ENCODE results near the gene MAOA. TPM values are rescaled to one million over a fixed set of nuclear protein-coding genes. Genes with fewer than 3 reads are reported as not detected.

Gene MAOA
- total RNA-seq, 2 donors from 2014 or later = 0.38 to 4.7 TPM

GRCh38 chrX:43679778-43680177 is 23.7 kb downstream of the MAOA start:
- Mint-ChIP-seq H3K9me3 (peaks cover 56% of the 10 kb centered on the region), H3K27ac (no peak overlapping the region)
- WGBS, 2 experiments (ENCODE audit: insufficient coverage in 1 of 2, insufficient read length in 1 of 2) = 93% methylated on average over 2 of the region's 2 CpGs; no CpG with 5 or more reads in 1 of the 2 experiments

GRCh38 chrX:43682726-43683125 is 26.6 kb downstream of the MAOA start:
- peaks cover 6% of the 10 kb centered on the region for H3K4me1 Mint-ChIP-seq
- H3K4me1 ChIP-seq (ENCODE audit: control insufficient read depth, insufficient read depth, low read length) = no peaks in the 10 kb centered on the region
- no peak overlapping the region for H3K27ac Mint-ChIP-seq
- no peaks in the 10 kb centered on the region for H3K27me3 Mint-ChIP-seq (ENCODE audit: insufficient read depth)
- H3K9ac ChIP-seq (ENCODE audit: extremely low read depth, low read length, poor library complexity, severe bottlenecking) = no peak overlapping the region
- no peaks in the 10 kb centered on the region for H3K36me3 ChIP-seq (ENCODE audit: control insufficient read depth, insufficient read depth, low read length)
- H3K27me3 ChIP-seq (ENCODE audit: control insufficient read depth, insufficient read depth, low read length, poor library complexity, severe bottlenecking) = no peaks in the 10 kb centered on the region
- no peak for TF ChIP-seq CTCF (conservative IDR thresholded peaks at IDR 0.05)
- H3K9me3 ChIP-seq (ENCODE audit: control insufficient read depth, low read length) = no peaks in the 10 kb centered on the region
- no peak overlapping the region for H3K4me3 Mint-ChIP-seq
- DNase-seq = no peak
- H3K4me3 ChIP-seq (ENCODE audit: low read length) = no peak overlapping the region
- no peak overlapping the region for H3K27ac ChIP-seq (ENCODE audit: low read depth, low read length)
- H3K9me3 Mint-ChIP-seq = peaks cover 37% of the 10 kb centered on the region
- no peaks in the 10 kb centered on the region for H3K36me3 Mint-ChIP-seq (ENCODE audit: low read depth)

More at GRCh38 chrX:43679778-43680177, 23.7 kb downstream of the MAOA start:
- H3K27ac ChIP-seq (ENCODE audit: low read depth, low read length) = no peak overlapping the region
- H3K9ac ChIP-seq (ENCODE audit: extremely low read depth, low read length, poor library complexity, severe bottlenecking) = no peak overlapping the region
- Mint-ChIP-seq H3K27me3 (ENCODE audit: insufficient read depth) (no peaks in the 10 kb centered on the region), H3K36me3 (ENCODE audit: low read depth) (peaks cover 4% of the 10 kb centered on the region), H3K4me3 (no peak overlapping the region), H3K4me1 (peaks cover 2% of the 10 kb centered on the region)
- H3K4me1 ChIP-seq (ENCODE audit: control insufficient read depth, insufficient read depth, low read length) = no peaks in the 10 kb centered on the region
- H3K9me3 ChIP-seq (ENCODE audit: control insufficient read depth, low read length) = no peaks in the 10 kb centered on the region
- H3K36me3 ChIP-seq (ENCODE audit: control insufficient read depth, insufficient read depth, low read length) = no peaks in the 10 kb centered on the region
- H3K27me3 ChIP-seq (ENCODE audit: control insufficient read depth, insufficient read depth, low read length, poor library complexity, severe bottlenecking) = no peaks in the 10 kb centered on the region
- no peak overlapping the region for H3K4me3 ChIP-seq (ENCODE audit: low read length)
- no peak for TF ChIP-seq CTCF (conservative IDR thresholded peaks at IDR 0.05)
- DNase-seq = no peak

GRCh38 chrX:43685221-43685620 is 29.1 kb downstream of the MAOA start:
- Mint-ChIP-seq H3K4me1 (peaks cover 8% of the 10 kb centered on the region), H3K27ac (no peak overlapping the region), H3K4me3 (no peak overlapping the region), H3K9me3 (peaks cover 38% of the 10 kb centered on the region), H3K36me3 (ENCODE audit: low read depth) (no peaks in the 10 kb centered on the region), H3K27me3 (ENCODE audit: insufficient read depth) (no peaks in the 10 kb centered on the region)
- H3K9ac ChIP-seq (ENCODE audit: extremely low read depth, low read length, poor library complexity, severe bottlenecking) = no peak overlapping the region
- TF ChIP-seq CTCF (conservative IDR thresholded peaks at IDR 0.05) = no peak
- no peak overlapping the region for H3K27ac ChIP-seq (ENCODE audit: low read depth, low read length)
- no peak for DNase-seq
- 97% methylated on average over 2 of the region's 2 CpGs; no CpG with 5 or more reads in 1 of the 2 experiments for WGBS, 2 experiments (ENCODE audit: insufficient coverage in 1 of 2, insufficient read length in 1 of 2)
- no peak overlapping the region for H3K4me3 ChIP-seq (ENCODE audit: low read length)
- no peaks in the 10 kb centered on the region for H3K36me3 ChIP-seq (ENCODE audit: control insufficient read depth, insufficient read depth, low read length)
- H3K9me3 ChIP-seq (ENCODE audit: control insufficient read depth, low read length) = no peaks in the 10 kb centered on the region
- no peaks in the 10 kb centered on the region for H3K27me3 ChIP-seq (ENCODE audit: control insufficient read depth, insufficient read depth, low read length, poor library complexity, severe bottlenecking)
- H3K4me1 ChIP-seq (ENCODE audit: control insufficient read depth, insufficient read depth, low read length) = no peaks in the 10 kb centered on the region

All from endodermal cell (in vitro differentiated cells).